HEK293T (cell line): ENCODE data around the gene CFHR2.

Experiments
- ARNT ChIP-seq: fragments of 450-650 bp; IDR thresholded peaks from 2 replicates; pipeline ENCODE4 v1.6.1; 2017; ENCODE audit warnings: mild to moderate bottlenecking
- BHLHE40 ChIP-seq: fragments of 450-650 bp; IDR thresholded peaks from 2 replicates; pipeline ENCODE4 v1.6.1; 2016; ENCODE audit warnings: mild to moderate bottlenecking, moderate library complexity, borderline replicate concordance
- CTBP1 ChIP-seq: fragments of 450-650 bp; IDR thresholded peaks from 2 replicates; pipeline ENCODE4 v1.6.1; 2016; ENCODE audit warnings: borderline replicate concordance
- FOXA1 ChIP-seq: fragments of 450-650 bp; IDR thresholded peaks from 2 replicates; pipeline ENCODE4 v1.6.1; 2016; ENCODE audit warnings: mild to moderate bottlenecking
- HDGF ChIP-seq: fragments of 450-650 bp; IDR thresholded peaks from 2 replicates; pipeline ENCODE4 v1.6.1; 2017; ENCODE audit warnings: antibody characterized with exemption, borderline replicate concordance
- NFRKB ChIP-seq: fragments of 450-650 bp; IDR thresholded peaks from 2 replicates; pipeline ENCODE4 v1.6.1; 2016; ENCODE audit warnings: mild to moderate bottlenecking, moderate library complexity
- PKNOX1 ChIP-seq: fragments of 450-650 bp; IDR thresholded peaks from 2 replicates; pipeline ENCODE4 v1.6.1; 2016
- SP1 ChIP-seq: fragments of 450-650 bp; IDR thresholded peaks from 2 replicates; pipeline ENCODE4 v1.6.1; 2017
- SUZ12 ChIP-seq: fragments of 450-650 bp; IDR thresholded peaks from 2 replicates; pipeline ENCODE4 v1.6.1; 2016; ENCODE audit warnings: mild to moderate bottlenecking
- ZNF384 ChIP-seq: fragments of 450-650 bp; IDR thresholded peaks from 2 replicates; pipeline ENCODE4 v1.6.1; 2016

GRCh38 chr1:196933531-196934189 is 9.9 kb upstream of the CFHR2 start:
- TF ChIP-seq BHLHE40 (no peak), HDGF (no peak), SP1 (no peak), PKNOX1 (no peak), ARNT (no peak), SUZ12 (no peak), CTBP1 (no peak), NFRKB (no peak), FOXA1 (no peak), ZNF384 (no peak)
